ENCODE results near the gene SLC24A4.

DNA sequence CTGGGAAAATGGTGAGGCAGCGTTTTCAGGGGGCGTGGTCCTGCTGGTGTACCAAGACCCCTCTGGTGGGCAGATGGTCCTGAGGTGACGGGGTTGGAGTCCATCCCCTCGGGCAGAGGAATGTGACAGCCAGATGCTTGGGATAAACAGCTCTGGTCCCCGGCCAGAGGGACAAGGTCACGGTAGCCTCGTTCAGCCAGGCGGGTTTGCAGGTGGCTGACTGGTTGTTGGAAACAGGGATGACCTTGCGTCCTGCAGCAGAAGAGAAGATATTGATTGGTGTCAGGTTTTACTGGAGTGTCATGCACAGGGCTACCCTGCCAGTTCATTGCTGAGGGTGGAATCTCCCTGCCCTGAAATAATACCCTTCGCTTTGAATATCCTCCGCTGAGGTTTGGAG lies 43.3 kb downstream of the SLC24A4 start:
- TF ChIP-seq POLR2A (IDR thresholded peaks at IDR 0.05): no peak
- TF ChIP-seq, protein P1, sequence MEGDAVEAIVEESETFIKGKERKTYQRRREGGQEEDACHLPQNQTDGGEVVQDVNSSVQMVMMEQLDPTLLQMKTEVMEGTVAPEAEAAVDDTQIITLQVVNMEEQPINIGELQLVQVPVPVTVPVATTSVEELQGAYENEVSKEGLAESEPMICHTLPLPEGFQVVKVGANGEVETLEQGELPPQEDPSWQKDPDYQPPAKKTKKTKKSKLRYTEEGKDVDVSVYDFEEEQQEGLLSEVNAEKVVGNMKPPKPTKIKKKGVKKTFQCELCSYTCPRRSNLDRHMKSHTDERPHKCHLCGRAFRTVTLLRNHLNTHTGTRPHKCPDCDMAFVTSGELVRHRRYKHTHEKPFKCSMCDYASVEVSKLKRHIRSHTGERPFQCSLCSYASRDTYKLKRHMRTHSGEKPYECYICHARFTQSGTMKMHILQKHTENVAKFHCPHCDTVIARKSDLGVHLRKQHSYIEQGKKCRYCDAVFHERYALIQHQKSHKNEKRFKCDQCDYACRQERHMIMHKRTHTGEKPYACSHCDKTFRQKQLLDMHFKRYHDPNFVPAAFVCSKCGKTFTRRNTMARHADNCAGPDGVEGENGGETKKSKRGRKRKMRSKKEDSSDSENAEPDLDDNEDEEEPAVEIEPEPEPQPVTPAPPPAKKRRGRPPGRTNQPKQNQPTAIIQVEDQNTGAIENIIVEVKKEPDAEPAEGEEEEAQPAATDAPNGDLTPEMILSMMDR (IDR thresholded peaks at IDR 0.05): no peak

Data from uterus (tissue), 2 donors.